Measurements from ENCODE around the gene DLGAP1. TPM values are rescaled to one million over a fixed set of nuclear protein-coding genes. Genes with fewer than 3 reads are reported as not detected.

DLGAP1 gene
- total and polyA plus RNA-seq, 2 of the 13 experiments (the other 11 are each of a cell fraction or from before 2014, with no cell fraction given): 0.01 TPM; not detected in 1

DNA sequence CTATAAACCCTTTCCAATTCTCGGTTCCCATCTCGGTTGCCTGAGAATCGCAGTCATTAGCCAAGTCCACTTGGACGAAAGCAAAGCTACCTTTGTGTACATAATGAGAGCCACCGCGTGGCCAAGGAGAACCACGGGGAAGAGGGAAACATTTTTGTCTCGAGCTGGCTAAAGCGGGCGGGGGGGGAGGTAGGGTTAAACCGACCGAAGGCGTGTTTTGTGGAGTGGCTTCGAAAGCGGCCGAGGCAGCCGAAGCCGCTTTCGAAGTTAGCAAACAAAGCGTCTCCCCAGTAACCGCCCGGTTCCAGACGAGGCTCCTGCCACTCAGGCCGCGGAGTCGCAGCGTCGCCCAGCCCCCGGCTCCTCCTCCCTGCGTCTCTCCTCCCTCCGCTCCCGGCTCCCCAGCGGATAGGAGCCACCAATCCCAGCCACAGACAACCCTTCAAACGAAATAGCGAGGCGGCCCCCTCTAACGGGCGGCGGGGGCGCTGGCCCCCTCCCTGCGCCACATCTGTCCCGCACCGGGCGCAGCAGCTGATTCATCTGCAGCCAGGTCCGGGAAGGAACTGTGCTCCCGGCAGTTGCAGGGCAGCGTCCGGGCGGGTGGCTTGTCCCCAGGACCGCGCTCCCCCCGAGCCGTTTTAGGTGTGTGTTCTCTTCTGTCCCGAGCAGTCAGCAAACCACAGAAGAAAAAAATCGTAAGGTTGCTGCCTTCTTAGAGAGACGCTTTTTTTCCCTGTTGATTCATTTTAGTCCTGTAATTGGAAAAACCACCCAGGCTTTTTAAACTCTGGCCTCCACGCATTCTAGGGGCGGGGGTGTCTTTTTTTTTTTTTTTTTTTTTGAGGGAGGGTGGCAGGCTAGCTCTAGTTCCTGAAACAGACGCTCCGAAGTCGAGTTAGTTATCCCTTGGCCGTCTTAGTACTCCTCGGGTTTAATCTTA lies 1006.9 kb downstream of the DLGAP1 start (continued):
- TF ChIP-seq, protein P1, sequence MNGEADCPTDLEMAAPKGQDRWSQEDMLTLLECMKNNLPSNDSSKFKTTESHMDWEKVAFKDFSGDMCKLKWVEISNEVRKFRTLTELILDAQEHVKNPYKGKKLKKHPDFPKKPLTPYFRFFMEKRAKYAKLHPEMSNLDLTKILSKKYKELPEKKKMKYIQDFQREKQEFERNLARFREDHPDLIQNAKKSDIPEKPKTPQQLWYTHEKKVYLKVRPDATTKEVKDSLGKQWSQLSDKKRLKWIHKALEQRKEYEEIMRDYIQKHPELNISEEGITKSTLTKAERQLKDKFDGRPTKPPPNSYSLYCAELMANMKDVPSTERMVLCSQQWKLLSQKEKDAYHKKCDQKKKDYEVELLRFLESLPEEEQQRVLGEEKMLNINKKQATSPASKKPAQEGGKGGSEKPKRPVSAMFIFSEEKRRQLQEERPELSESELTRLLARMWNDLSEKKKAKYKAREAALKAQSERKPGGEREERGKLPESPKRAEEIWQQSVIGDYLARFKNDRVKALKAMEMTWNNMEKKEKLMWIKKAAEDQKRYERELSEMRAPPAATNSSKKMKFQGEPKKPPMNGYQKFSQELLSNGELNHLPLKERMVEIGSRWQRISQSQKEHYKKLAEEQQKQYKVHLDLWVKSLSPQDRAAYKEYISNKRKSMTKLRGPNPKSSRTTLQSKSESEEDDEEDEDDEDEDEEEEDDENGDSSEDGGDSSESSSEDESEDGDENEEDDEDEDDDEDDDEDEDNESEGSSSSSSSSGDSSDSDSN (CRISPR knock-in tag; IDR thresholded peaks at IDR 0.05): peak; percentile 89
- TF ChIP-seq, protein P2, sequence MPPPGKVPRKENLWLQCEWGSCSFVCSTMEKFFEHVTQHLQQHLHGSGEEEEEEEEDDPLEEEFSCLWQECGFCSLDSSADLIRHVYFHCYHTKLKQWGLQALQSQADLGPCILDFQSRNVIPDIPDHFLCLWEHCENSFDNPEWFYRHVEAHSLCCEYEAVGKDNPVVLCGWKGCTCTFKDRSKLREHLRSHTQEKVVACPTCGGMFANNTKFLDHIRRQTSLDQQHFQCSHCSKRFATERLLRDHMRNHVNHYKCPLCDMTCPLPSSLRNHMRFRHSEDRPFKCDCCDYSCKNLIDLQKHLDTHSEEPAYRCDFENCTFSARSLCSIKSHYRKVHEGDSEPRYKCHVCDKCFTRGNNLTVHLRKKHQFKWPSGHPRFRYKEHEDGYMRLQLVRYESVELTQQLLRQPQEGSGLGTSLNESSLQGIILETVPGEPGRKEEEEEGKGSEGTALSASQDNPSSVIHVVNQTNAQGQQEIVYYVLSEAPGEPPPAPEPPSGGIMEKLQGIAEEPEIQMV (CRISPR knock-in tag; IDR thresholded peaks at IDR 0.05; ENCODE audit: low read depth): peak; percentile 73; the same call in 1 of the 2 replicates
- TF ChIP-seq SP5 (CRISPR knock-in tag; IDR thresholded peaks at IDR 0.05; ENCODE audit: borderline replicate concordance, low read depth) (peak; percentile 87), ZFYVE20 (CRISPR knock-in tag; IDR thresholded peaks at IDR 0.05; ENCODE audit: borderline replicate concordance, low read depth) (no peak), TSC22D2 (CRISPR knock-in tag; IDR thresholded peaks at IDR 0.05; ENCODE audit: borderline replicate concordance) (peak; percentile 40; the same call in 1 of the 2 replicates), ZNF558 (CRISPR knock-in tag; IDR thresholded peaks at IDR 0.05; ENCODE audit: borderline replicate concordance) (0 out of 2 replicates have a peak, but pooled peaks have one; percentile 46), NONO (IDR thresholded peaks at IDR 0.05) (no peak), NONO (CRISPR knock-in tag; conservative IDR thresholded peaks at IDR 0.05) (peak; percentile 87), YEATS2 (CRISPR knock-in tag; IDR thresholded peaks at IDR 0.05; ENCODE audit: borderline replicate concordance) (peak; percentile 67; the same call in 1 of the 2 replicates), ZNF143 (CRISPR knock-in tag; IDR thresholded peaks at IDR 0.05) (peak; percentile 67), GTF2F1 (IDR thresholded peaks at IDR 0.05; ENCODE audit: low read length) (no peak), ZNF101 (CRISPR knock-in tag; IDR thresholded peaks at IDR 0.05; ENCODE audit: borderline replicate concordance, low read depth) (no peak), POLR2AphosphoS5 (IDR thresholded peaks at IDR 0.05; ENCODE audit: low read depth, low read length) (peak; percentile 66)
- TF ChIP-seq, protein P3, sequence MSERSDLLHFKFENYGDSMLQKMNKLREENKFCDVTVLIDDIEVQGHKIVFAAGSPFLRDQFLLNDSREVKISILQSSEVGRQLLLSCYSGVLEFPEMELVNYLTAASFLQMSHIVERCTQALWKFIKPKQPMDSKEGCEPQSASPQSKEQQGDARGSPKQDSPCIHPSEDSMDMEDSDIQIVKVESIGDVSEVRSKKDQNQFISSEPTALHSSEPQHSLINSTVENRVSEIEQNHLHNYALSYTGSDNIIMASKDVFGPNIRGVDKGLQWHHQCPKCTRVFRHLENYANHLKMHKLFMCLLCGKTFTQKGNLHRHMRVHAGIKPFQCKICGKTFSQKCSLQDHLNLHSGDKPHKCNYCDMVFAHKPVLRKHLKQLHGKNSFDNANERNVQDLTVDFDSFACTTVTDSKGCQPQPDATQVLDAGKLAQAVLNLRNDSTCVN (CRISPR knock-in tag; IDR thresholded peaks at IDR 0.05; ENCODE audit: borderline replicate concordance): peak; percentile 47; the same call in 1 of the 2 replicates
- TF ChIP-seq, protein P4, sequence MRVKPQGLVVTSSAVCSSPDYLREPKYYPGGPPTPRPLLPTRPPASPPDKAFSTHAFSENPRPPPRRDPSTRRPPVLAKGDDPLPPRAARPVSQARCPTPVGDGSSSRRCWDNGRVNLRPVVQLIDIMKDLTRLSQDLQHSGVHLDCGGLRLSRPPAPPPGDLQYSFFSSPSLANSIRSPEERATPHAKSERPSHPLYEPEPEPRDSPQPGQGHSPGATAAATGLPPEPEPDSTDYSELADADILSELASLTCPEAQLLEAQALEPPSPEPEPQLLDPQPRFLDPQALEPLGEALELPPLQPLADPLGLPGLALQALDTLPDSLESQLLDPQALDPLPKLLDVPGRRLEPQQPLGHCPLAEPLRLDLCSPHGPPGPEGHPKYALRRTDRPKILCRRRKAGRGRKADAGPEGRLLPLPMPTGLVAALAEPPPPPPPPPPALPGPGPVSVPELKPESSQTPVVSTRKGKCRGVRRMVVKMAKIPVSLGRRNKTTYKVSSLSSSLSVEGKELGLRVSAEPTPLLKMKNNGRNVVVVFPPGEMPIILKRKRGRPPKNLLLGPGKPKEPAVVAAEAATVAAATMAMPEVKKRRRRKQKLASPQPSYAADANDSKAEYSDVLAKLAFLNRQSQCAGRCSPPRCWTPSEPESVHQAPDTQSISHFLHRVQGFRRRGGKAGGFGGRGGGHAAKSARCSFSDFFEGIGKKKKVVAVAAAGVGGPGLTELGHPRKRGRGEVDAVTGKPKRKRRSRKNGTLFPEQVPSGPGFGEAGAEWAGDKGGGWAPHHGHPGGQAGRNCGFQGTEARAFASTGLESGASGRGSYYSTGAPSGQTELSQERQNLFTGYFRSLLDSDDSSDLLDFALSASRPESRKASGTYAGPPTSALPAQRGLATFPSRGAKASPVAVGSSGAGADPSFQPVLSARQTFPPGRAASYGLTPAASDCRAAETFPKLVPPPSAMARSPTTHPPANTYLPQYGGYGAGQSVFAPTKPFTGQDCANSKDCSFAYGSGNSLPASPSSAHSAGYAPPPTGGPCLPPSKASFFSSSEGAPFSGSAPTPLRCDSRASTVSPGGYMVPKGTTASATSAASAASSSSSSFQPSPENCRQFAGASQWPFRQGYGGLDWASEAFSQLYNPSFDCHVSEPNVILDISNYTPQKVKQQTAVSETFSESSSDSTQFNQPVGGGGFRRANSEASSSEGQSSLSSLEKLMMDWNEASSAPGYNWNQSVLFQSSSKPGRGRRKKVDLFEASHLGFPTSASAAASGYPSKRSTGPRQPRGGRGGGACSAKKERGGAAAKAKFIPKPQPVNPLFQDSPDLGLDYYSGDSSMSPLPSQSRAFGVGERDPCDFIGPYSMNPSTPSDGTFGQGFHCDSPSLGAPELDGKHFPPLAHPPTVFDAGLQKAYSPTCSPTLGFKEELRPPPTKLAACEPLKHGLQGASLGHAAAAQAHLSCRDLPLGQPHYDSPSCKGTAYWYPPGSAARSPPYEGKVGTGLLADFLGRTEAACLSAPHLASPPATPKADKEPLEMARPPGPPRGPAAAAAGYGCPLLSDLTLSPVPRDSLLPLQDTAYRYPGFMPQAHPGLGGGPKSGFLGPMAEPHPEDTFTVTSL (CRISPR knock-in tag; IDR thresholded peaks at IDR 0.05; ENCODE audit: borderline replicate concordance): peak; percentile 61; the same call in 1 of the 2 replicates

All from HepG2 (cell line).